ENCODE results near the gene APLP1. TPM values are rescaled to one million over a fixed set of nuclear protein-coding genes. Genes with fewer than 3 reads are reported as not detected.

Gene APLP1
- total and polyA plus RNA-seq, 2 experiments from 2014 or later: 30.2 to 36.0 TPM

DNA sequence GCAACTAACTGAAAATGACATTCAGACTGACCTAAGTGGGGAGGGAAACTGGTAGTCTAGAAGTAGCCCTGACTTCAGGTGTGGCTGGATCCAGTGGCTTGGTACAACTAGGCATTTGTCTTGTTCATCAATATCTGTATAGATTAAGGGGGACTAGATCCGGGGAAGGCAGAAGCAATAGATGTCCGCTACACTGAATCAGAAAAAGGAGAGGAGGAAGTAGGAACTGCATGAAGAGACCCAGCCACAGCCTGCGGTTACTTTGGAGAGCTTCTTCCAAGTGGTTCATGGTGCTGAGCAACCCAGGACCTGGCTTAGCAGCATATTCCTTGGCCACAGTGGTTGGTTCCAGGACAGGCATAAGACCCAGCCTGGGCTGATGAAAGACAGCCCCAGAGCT is 45.8 kb upstream of the APLP1 start (continued):
- TF ChIP-seq ZNF462 (CRISPR knock-in tag; IDR thresholded peaks at IDR 0.05) (no peak), ZNF114 (CRISPR knock-in tag; IDR thresholded peaks at IDR 0.05) (no peak), JUNB (IDR thresholded peaks at IDR 0.05; ENCODE audit: unreplicated experiment) (no peak), EZH2 (IDR thresholded peaks at IDR 0.05; ENCODE audit: low read depth, unreplicated experiment) (no peak)
- TF ChIP-seq, protein P1, sequence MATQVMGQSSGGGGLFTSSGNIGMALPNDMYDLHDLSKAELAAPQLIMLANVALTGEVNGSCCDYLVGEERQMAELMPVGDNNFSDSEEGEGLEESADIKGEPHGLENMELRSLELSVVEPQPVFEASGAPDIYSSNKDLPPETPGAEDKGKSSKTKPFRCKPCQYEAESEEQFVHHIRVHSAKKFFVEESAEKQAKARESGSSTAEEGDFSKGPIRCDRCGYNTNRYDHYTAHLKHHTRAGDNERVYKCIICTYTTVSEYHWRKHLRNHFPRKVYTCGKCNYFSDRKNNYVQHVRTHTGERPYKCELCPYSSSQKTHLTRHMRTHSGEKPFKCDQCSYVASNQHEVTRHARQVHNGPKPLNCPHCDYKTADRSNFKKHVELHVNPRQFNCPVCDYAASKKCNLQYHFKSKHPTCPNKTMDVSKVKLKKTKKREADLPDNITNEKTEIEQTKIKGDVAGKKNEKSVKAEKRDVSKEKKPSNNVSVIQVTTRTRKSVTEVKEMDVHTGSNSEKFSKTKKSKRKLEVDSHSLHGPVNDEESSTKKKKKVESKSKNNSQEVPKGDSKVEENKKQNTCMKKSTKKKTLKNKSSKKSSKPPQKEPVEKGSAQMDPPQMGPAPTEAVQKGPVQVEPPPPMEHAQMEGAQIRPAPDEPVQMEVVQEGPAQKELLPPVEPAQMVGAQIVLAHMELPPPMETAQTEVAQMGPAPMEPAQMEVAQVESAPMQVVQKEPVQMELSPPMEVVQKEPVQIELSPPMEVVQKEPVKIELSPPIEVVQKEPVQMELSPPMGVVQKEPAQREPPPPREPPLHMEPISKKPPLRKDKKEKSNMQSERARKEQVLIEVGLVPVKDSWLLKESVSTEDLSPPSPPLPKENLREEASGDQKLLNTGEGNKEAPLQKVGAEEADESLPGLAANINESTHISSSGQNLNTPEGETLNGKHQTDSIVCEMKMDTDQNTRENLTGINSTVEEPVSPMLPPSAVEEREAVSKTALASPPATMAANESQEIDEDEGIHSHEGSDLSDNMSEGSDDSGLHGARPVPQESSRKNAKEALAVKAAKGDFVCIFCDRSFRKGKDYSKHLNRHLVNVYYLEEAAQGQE (IDR thresholded peaks at IDR 0.05; ENCODE audit: unreplicated experiment): no peak

DNA sequence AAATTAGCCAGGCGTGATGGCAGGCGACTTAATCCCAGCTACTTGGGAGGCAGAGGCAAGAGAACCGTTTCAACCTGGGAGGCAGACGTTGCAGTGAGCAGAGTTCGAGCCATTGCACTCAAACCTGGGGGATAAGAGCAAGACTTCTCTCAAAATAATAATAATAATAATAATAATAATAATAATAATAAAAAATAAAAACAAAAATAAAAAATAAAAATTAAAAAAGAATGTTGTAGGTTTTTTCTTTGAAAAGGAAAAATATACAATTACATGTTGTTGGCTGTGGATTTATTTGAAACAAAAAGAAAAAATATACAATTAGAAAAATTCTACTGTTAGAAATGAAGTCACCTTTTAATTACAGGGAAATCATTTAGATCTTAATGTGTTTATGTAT is 44.2 kb upstream of the APLP1 start:
- Histone ChIP-seq H3K4me2 (no peak overlapping the region), H3K4me1 (ENCODE audit: insufficient read depth) (no peaks in the 10 kb centered on the region), H3K79me2 (replicated peaks; ENCODE audit: insufficient read depth) (no peaks in the 10 kb centered on the region), H4K20me1 (replicated peaks; ENCODE audit: insufficient read depth) (no peaks in the 10 kb centered on the region; the same call in 1 of the 2 replicates), H3K36me3 (ENCODE audit: insufficient read depth) (no peaks in the 10 kb centered on the region), H3K9me2 (ENCODE audit: insufficient read depth) (no peaks in the 10 kb centered on the region), H3K27ac (ENCODE audit: low read depth) (no peak overlapping the region), H2AFZ (no peak overlapping the region), H3K4me3 (no peak overlapping the region), H3K27me3 (ENCODE audit: insufficient read depth) (no peaks in the 10 kb centered on the region), H3F3A (replicated peaks; ENCODE audit: low read depth) (0 out of 2 replicates have a peak, but pooled peaks cover 6% of the 10 kb centered on the region)
- no peak for DNase-seq (ENCODE audit: low spot score)
- H3K36me3 Mint-ChIP-seq (ENCODE audit: low read depth): no peaks in the 10 kb centered on the region
- peaks cover 8% of the 10 kb centered on the region for H3K27me3 Mint-ChIP-seq (ENCODE audit: insufficient read depth, low read depth, poor library complexity)
- TF ChIP-seq EZH2phosphoT487 (IDR thresholded peaks at IDR 0.05; ENCODE audit: unreplicated experiment): no peak
- no peak for TF ChIP-seq ZNF331 (CRISPR knock-in tag; IDR thresholded peaks at IDR 0.05; ENCODE audit: low read depth)
- no peak for TF ChIP-seq NANOG (IDR thresholded peaks at IDR 0.05; ENCODE audit: borderline replicate concordance)
- TF ChIP-seq, protein P1 (IDR thresholded peaks at IDR 0.05; ENCODE audit: unreplicated experiment): no peak
- H3K4me3 Mint-ChIP-seq: no peak overlapping the region
- no peak for ATAC-seq
- H3K27ac Mint-ChIP-seq: no peak overlapping the region
- H3K9me3 Mint-ChIP-seq: no peaks in the 10 kb centered on the region
- H3K4me1 Mint-ChIP-seq: peaks cover 4% of the 10 kb centered on the region; the same call in 2 of the 3 replicates

Measured in GM23338 (cell line).